ENCODE results near the gene ARHGAP24.

Gene ARHGAP24

GRCh38 chr4:85603437-85604336 is 128.7 kb downstream of the ARHGAP24 start:
- H3K9ac ChIP-seq (ENCODE audit: low read length): no peak overlapping the region
- no peaks in the 10 kb centered on the region for H3K4me1 ChIP-seq (ENCODE audit: control insufficient read depth, insufficient read depth, low read length)
- H3K9me3 ChIP-seq (ENCODE audit: control insufficient read depth, low read length): no peaks in the 10 kb centered on the region
- H3K27me3 ChIP-seq (ENCODE audit: control insufficient read depth, insufficient read depth, low read length): no peaks in the 10 kb centered on the region
- H3K36me3 ChIP-seq (ENCODE audit: control insufficient read depth, insufficient read depth, low read length): no peaks in the 10 kb centered on the region
- no peak overlapping the region for H3K4me3 ChIP-seq (ENCODE audit: low read length)

- Histone ChIP-seq H3K9ac (ENCODE audit: low read length) (no peak overlapping the region), H3K9me3 (ENCODE audit: control insufficient read depth, low read length) (no peaks in the 10 kb centered on the region), H3K27me3 (ENCODE audit: control insufficient read depth, insufficient read depth, low read length) (no peaks in the 10 kb centered on the region), H3K36me3 (ENCODE audit: control insufficient read depth, insufficient read depth, low read length) (no peaks in the 10 kb centered on the region), H3K4me1 (ENCODE audit: control insufficient read depth, insufficient read depth, low read length) (no peaks in the 10 kb centered on the region), H3K4me3 (ENCODE audit: low read length) (no peak overlapping the region)
Measured at GRCh38 chr4:85606505-85606904, 131.6 kb downstream of the ARHGAP24 start.

- no peak overlapping the region for H3K9ac ChIP-seq (ENCODE audit: low read length)
- no peaks in the 10 kb centered on the region for H3K36me3 ChIP-seq (ENCODE audit: control insufficient read depth, insufficient read depth, low read length)
- H3K27me3 ChIP-seq (ENCODE audit: control insufficient read depth, insufficient read depth, low read length): no peaks in the 10 kb centered on the region
- no peaks in the 10 kb centered on the region for H3K4me1 ChIP-seq (ENCODE audit: control insufficient read depth, insufficient read depth, low read length)
- H3K4me3 ChIP-seq (ENCODE audit: low read length): no peak overlapping the region
- H3K9me3 ChIP-seq (ENCODE audit: control insufficient read depth, low read length): no peaks in the 10 kb centered on the region
Measured at GRCh38 chr4:85607624-85608023, 132.7 kb downstream of the ARHGAP24 start.

DNA sequence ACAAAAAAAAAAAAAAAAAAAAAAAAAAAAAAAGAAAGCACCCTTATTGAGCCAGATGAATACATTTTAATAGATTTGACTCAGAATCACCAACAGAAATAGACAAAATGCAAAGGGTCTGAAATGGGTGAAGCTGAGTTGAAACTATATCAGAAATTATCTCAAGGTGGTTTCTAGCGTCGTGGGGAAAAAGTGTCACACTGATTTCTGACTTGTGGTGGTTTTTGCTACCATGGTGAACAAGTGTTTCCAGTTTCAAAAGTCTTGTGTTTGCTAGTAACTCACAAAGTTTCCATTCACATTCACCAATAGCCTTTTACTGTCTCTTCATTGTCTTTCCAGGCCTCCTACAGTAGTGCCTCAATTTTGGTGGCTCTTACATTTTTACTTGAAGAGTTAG is 135.5 kb downstream of the ARHGAP24 start:
- Histone ChIP-seq H3K36me3 (ENCODE audit: control insufficient read depth, insufficient read depth, low read length) (no peaks in the 10 kb centered on the region), H3K9me3 (ENCODE audit: control insufficient read depth, low read length) (no peaks in the 10 kb centered on the region), H3K4me1 (ENCODE audit: control insufficient read depth, insufficient read depth, low read length) (no peaks in the 10 kb centered on the region), H3K27me3 (ENCODE audit: control insufficient read depth, insufficient read depth, low read length) (no peaks in the 10 kb centered on the region), H3K4me3 (ENCODE audit: low read length) (no peak overlapping the region), H3K9ac (ENCODE audit: low read length) (no peak overlapping the region)

- H3K36me3 ChIP-seq (ENCODE audit: control insufficient read depth, insufficient read depth, low read length): no peaks in the 10 kb centered on the region
- no peak overlapping the region for H3K9ac ChIP-seq (ENCODE audit: low read length)
- no peaks in the 10 kb centered on the region for H3K9me3 ChIP-seq (ENCODE audit: control insufficient read depth, low read length)
- H3K27me3 ChIP-seq (ENCODE audit: control insufficient read depth, insufficient read depth, low read length): no peaks in the 10 kb centered on the region
- H3K4me1 ChIP-seq (ENCODE audit: control insufficient read depth, insufficient read depth, low read length): no peaks in the 10 kb centered on the region
- H3K4me3 ChIP-seq (ENCODE audit: low read length): no peak overlapping the region
Measured at GRCh38 chr4:85611661-85612060, 136.7 kb downstream of the ARHGAP24 start.

DNA sequence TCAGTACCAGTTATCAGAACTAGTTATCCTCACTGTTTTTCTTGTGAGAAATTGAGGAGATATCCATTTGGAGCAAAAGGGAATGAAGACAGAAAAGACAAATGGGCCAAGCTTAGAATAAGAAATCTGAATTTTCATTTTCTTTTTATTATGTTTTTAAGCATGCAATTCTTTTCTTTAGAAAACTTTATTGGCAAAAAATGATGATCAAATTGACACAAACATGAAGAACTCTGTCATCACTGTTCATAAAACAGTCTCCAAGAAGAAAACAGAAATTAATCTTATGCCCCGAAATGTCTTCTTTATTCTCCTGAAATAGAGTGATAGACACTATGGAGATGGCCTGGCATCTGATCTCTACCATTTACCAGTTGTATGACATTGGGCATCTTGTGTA is 139.0 kb downstream of the ARHGAP24 start:
- no peaks in the 10 kb centered on the region for H3K9me3 ChIP-seq (ENCODE audit: control insufficient read depth, low read length)
- H3K27me3 ChIP-seq (ENCODE audit: control insufficient read depth, insufficient read depth, low read length): no peaks in the 10 kb centered on the region
- H3K36me3 ChIP-seq (ENCODE audit: control insufficient read depth, insufficient read depth, low read length): no peaks in the 10 kb centered on the region
- no peak overlapping the region for H3K4me3 ChIP-seq (ENCODE audit: low read length)
- no peaks in the 10 kb centered on the region for H3K4me1 ChIP-seq (ENCODE audit: control insufficient read depth, insufficient read depth, low read length)
- H3K9ac ChIP-seq (ENCODE audit: low read length): no peak overlapping the region

DNA sequence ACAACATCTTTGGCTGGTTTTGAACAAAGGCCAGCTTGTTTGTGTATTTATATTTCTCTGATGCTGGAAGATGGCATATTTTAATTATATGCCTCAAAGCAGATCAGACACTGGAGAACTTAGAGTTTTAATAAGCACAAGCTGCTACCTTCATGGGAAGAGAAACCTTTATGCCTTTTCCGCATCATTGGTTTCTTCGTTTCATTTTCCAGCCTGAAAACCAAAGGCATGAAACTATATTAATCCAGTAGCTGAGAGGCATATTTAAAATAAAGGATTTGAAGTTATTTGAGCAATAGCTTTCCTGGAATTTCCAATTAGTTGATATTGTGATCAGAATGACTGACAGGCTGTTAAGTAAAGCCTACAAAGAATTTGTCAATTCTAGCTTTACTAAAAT is 141.0 kb downstream of the ARHGAP24 start:
- H3K4me1 ChIP-seq (ENCODE audit: control insufficient read depth, insufficient read depth, low read length): no peaks in the 10 kb centered on the region
- H3K36me3 ChIP-seq (ENCODE audit: control insufficient read depth, insufficient read depth, low read length): no peaks in the 10 kb centered on the region
- no peaks in the 10 kb centered on the region for H3K27me3 ChIP-seq (ENCODE audit: control insufficient read depth, insufficient read depth, low read length)
- no peak overlapping the region for H3K4me3 ChIP-seq (ENCODE audit: low read length)
- no peak overlapping the region for H3K9ac ChIP-seq (ENCODE audit: low read length)
- H3K9me3 ChIP-seq (ENCODE audit: control insufficient read depth, low read length): no peaks in the 10 kb centered on the region

DNA sequence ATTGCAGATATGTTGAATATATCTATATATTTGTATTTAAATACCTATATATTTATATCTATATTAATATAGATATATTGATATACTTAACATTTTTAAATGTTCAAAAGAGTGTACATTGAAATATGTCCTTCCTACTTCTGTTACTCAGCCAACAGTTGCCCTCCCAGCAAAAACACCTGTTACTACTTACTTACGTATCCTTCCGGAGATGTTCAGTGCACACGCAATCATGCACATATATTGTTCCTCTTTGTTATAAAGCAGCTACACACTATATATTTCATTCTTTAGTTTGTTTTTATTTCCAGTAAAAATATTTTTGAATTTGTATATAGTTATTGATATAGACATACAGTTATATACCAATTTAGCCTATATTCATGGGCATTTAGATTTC is 142.3 kb downstream of the ARHGAP24 start:
- H3K9ac ChIP-seq (ENCODE audit: low read length): no peak overlapping the region
- H3K27me3 ChIP-seq (ENCODE audit: control insufficient read depth, insufficient read depth, low read length): no peaks in the 10 kb centered on the region
- no peaks in the 10 kb centered on the region for H3K9me3 ChIP-seq (ENCODE audit: control insufficient read depth, low read length)
- no peak overlapping the region for H3K4me3 ChIP-seq (ENCODE audit: low read length)
- no peaks in the 10 kb centered on the region for H3K36me3 ChIP-seq (ENCODE audit: control insufficient read depth, insufficient read depth, low read length)
- no peaks in the 10 kb centered on the region for H3K4me1 ChIP-seq (ENCODE audit: control insufficient read depth, insufficient read depth, low read length)

- H3K4me1 ChIP-seq (ENCODE audit: control insufficient read depth, insufficient read depth, low read length): no peaks in the 10 kb centered on the region
- no peaks in the 10 kb centered on the region for H3K36me3 ChIP-seq (ENCODE audit: control insufficient read depth, insufficient read depth, low read length)
- no peak overlapping the region for H3K4me3 ChIP-seq (ENCODE audit: low read length)
- no peaks in the 10 kb centered on the region for H3K9me3 ChIP-seq (ENCODE audit: control insufficient read depth, low read length)
- H3K27me3 ChIP-seq (ENCODE audit: control insufficient read depth, insufficient read depth, low read length): no peaks in the 10 kb centered on the region
- no peak overlapping the region for H3K9ac ChIP-seq (ENCODE audit: low read length)
Measured at GRCh38 chr4:85632981-85633380, 158.0 kb downstream of the ARHGAP24 start.

DNA sequence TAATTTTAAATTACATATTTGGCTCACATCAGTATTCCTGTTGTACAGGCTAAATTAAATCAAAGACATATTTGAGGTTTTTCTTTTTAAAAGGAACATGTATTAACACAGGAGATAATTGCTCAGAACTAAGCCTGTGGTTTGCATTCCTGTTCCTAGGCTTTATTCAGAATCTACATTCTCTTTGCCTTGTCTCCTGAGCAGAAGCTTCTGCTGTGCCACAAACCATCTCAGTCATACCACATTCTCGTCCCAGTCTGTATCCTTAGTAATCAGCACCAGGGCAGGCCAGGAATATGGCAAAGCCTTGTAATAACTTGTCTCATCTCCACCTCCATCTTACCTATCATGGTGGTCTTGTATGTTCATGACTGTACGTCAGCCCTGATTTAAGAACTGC is 162.8 kb downstream of the ARHGAP24 start:
- Histone ChIP-seq H3K4me3 (ENCODE audit: low read length) (no peak overlapping the region), H3K4me1 (ENCODE audit: control insufficient read depth, insufficient read depth, low read length) (no peaks in the 10 kb centered on the region), H3K36me3 (ENCODE audit: control insufficient read depth, insufficient read depth, low read length) (no peaks in the 10 kb centered on the region), H3K9ac (ENCODE audit: low read length) (no peak overlapping the region), H3K27me3 (ENCODE audit: control insufficient read depth, insufficient read depth, low read length) (no peaks in the 10 kb centered on the region), H3K9me3 (ENCODE audit: control insufficient read depth, low read length) (no peaks in the 10 kb centered on the region)

DNA sequence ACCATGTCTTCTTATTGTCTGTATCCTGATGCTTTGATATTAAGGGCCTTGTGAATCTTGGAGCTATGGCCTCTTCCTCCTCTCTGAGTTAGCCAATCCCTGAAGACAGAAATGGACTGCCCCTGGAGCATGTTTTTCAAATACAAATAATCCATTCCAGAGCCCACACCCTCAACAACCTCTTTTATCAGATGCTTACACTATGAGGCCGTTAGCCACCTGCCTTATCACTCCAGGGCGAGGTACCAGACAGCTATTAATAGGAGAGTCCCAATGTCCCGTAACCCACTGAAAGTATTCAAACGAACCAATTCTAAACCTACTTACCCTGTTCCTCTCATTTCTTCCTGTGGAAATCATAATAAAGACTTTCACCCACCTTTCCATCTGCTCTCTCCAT is 165.0 kb downstream of the ARHGAP24 start:
- Histone ChIP-seq H3K4me3 (ENCODE audit: low read length) (no peak overlapping the region), H3K27me3 (ENCODE audit: control insufficient read depth, insufficient read depth, low read length) (no peaks in the 10 kb centered on the region), H3K9me3 (ENCODE audit: control insufficient read depth, low read length) (no peaks in the 10 kb centered on the region), H3K4me1 (ENCODE audit: control insufficient read depth, insufficient read depth, low read length) (no peaks in the 10 kb centered on the region), H3K9ac (ENCODE audit: low read length) (no peak overlapping the region), H3K36me3 (ENCODE audit: control insufficient read depth, insufficient read depth, low read length) (no peaks in the 10 kb centered on the region)

GRCh38 chr4:85642356-85643100 is 167.6 kb downstream of the ARHGAP24 start:
- H3K9ac ChIP-seq (ENCODE audit: low read length): no peak overlapping the region
- no peaks in the 10 kb centered on the region for H3K9me3 ChIP-seq (ENCODE audit: control insufficient read depth, low read length)
- no peaks in the 10 kb centered on the region for H3K27me3 ChIP-seq (ENCODE audit: control insufficient read depth, insufficient read depth, low read length)
- no peaks in the 10 kb centered on the region for H3K4me1 ChIP-seq (ENCODE audit: control insufficient read depth, insufficient read depth, low read length)
- H3K4me3 ChIP-seq (ENCODE audit: low read length): no peak overlapping the region
- H3K36me3 ChIP-seq (ENCODE audit: control insufficient read depth, insufficient read depth, low read length): no peaks in the 10 kb centered on the region
